Tibial artery (tissue), 4 donors: ENCODE measurements around the gene ASCL5.

Experiments
- DNase-seq, 2 donors: peaks; one replicate each; pipeline ENCODE4 v3.0.0-alpha.2; 2019
- H3K27ac ChIP-seq, 2 donors: fragments of 200-600 bp; sonication (generic) in 1 of 2; 1 replicate in 1 of 2; 2 replicates in 1 of 2; pipeline ENCODE4 v1.5.1; 2018 to 2019; ENCODE audit warnings: mild to moderate bottlenecking in 1 of 2
- H3K27me3 ChIP-seq, 2 donors: fragments of 200-600 bp; sonication (generic) in 1 of 2; one replicate each; pipeline versions ENCODE4 v1.5.1 to v1.6.0; 2016 to 2019
- H3K36me3 ChIP-seq, 3 donors: fragments of 200-600 bp; sonication (generic) in 2 of 3; one replicate each; pipeline ENCODE4 v1.5.1; 2016 to 2019; ENCODE audit warnings: mild to moderate bottlenecking in 2 of 3
- H3K4me1 ChIP-seq, 4 donors: fragments of 200-600 bp; sonication (generic) in 2 of 4; 1 replicate in 3 of 4; 2 replicates in 1 of 4; pipeline ENCODE4 v1.5.1; 2016 to 2019
- H3K4me3 ChIP-seq, 2 donors: fragments of 200-600 bp; sonication (generic) in 1 of 2; 1 replicate in 1 of 2; 2 replicates in 1 of 2; pipeline ENCODE4 v1.5.1; 2018 to 2019; ENCODE audit warnings: mild to moderate bottlenecking in 2 of 2
- H3K9me3 ChIP-seq, 3 donors: fragments of 200-600 bp; sonication (generic) in 1 of 3; one replicate each; pipeline ENCODE4 v1.5.1; 2016 to 2019
- intact Hi-C: fragments of 100-400 bp; cut with DNase I; formaldehyde crosslinking; loops from one replicate; pipeline ENCODE4 v1.15.0; 2023; ENCODE audit warnings: low total_unique reads
- TF ChIP-seq, protein P1 (sequence below), 2 experiments: fragments of 200-600 bp in 1 of 2; fragments of 450-650 bp in 1 of 2; IDR thresholded peaks; one replicate each; pipeline ENCODE4 v1.5.1; 2017 to 2019; ENCODE audit warnings: antibody characterized with exemption in 2 of 2, mild to moderate bottlenecking in 1 of 2, moderate library complexity in 1 of 2

Gene ASCL5

GRCh38 chr1:201142849-201143725 lies 16.1 kb upstream of the ASCL5 start:
- intact Hi-C loops: no loop called here
- no peaks in the 10 kb centered on the region for H3K27me3 ChIP-seq
- DNase-seq: peak in 1 of 2 donors; percentile 31
- H3K27ac ChIP-seq: no peak overlapping the region
- H3K4me3 ChIP-seq: no peak overlapping the region
- peaks cover 0 to 36% (median 25%) of the 10 kb centered on the region in 4 donors for H3K4me1 ChIP-seq
- TF ChIP-seq, protein P1, sequence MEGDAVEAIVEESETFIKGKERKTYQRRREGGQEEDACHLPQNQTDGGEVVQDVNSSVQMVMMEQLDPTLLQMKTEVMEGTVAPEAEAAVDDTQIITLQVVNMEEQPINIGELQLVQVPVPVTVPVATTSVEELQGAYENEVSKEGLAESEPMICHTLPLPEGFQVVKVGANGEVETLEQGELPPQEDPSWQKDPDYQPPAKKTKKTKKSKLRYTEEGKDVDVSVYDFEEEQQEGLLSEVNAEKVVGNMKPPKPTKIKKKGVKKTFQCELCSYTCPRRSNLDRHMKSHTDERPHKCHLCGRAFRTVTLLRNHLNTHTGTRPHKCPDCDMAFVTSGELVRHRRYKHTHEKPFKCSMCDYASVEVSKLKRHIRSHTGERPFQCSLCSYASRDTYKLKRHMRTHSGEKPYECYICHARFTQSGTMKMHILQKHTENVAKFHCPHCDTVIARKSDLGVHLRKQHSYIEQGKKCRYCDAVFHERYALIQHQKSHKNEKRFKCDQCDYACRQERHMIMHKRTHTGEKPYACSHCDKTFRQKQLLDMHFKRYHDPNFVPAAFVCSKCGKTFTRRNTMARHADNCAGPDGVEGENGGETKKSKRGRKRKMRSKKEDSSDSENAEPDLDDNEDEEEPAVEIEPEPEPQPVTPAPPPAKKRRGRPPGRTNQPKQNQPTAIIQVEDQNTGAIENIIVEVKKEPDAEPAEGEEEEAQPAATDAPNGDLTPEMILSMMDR (IDR thresholded peaks at IDR 0.05): no peak
- H3K9me3 ChIP-seq: no peaks in the 10 kb centered on the region
- peaks cover 16 to 90% (median 76%) of the 10 kb centered on the region in 3 donors for H3K36me3 ChIP-seq

GRCh38 chr1:201142011-201142848 lies 15.2 kb upstream of the ASCL5 start:
- peaks cover 0 to 45% (median 33%) of the 10 kb centered on the region in 4 donors for H3K4me1 ChIP-seq
- peak overlapping the region in 1 of 2 donors; percentile 21 for H3K27ac ChIP-seq
- peaks cover 16 to 83% (median 68%) of the 10 kb centered on the region in 3 donors for H3K36me3 ChIP-seq
- no peak overlapping the region for H3K4me3 ChIP-seq
- TF ChIP-seq, protein P1 (IDR thresholded peaks at IDR 0.05): no peak
- no peaks in the 10 kb centered on the region for H3K27me3 ChIP-seq
- intact Hi-C loops: no loop called here
- peak; percentile 55 to 75 for DNase-seq
- no peaks in the 10 kb centered on the region for H3K9me3 ChIP-seq

DNA sequence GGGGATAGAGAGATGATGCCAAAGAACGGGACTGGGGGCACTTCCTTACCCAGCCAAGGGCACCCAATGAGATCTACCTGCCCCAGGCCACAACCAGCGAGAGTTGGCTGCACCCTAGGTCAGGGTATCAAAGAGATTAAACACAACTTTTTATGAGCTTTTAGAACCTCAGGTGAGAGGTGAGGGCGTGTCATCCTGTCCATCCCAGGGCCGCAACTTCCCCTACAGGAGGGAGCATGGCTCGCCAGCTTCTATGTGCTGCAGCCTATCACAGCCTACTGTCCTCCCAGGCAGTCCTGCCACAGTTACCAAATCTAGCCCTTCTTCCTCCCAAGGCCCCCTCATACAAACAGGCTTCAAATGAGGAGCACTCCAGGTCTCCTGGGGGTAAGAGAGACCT lies 14.4 kb upstream of the ASCL5 start:
- no peaks in the 10 kb centered on the region for H3K27me3 ChIP-seq
- peak in 1 of 2 donors; percentile 39 for DNase-seq
- no peak overlapping the region for H3K4me3 ChIP-seq
- peaks cover 0 to 53% (median 40%) of the 10 kb centered on the region in 4 donors for H3K4me1 ChIP-seq
- intact Hi-C loops: no loop called here
- TF ChIP-seq, protein P1 (IDR thresholded peaks at IDR 0.05): no peak
- H3K9me3 ChIP-seq: no peaks in the 10 kb centered on the region
- no peak overlapping the region for H3K27ac ChIP-seq
- H3K36me3 ChIP-seq: peaks cover 13 to 77% (median 64%) of the 10 kb centered on the region in 3 donors

GRCh38 chr1:201140941-201141260 lies 13.9 kb upstream of the ASCL5 start:
- no peak overlapping the region for H3K4me3 ChIP-seq
- no peak overlapping the region for H3K27ac ChIP-seq
- TF ChIP-seq, protein P1 (IDR thresholded peaks at IDR 0.05): no peak
- intact Hi-C loops: no loop called here
- H3K4me1 ChIP-seq: peaks cover 0 to 54% (median 41%) of the 10 kb centered on the region in 4 donors
- H3K36me3 ChIP-seq: peaks cover 8 to 77% (median 64%) of the 10 kb centered on the region in 3 donors
- no peaks in the 10 kb centered on the region for H3K9me3 ChIP-seq
- peak in 1 of 2 donors; percentile 38 for DNase-seq
- no peaks in the 10 kb centered on the region for H3K27me3 ChIP-seq

- no peak overlapping the region for H3K4me3 ChIP-seq
- intact Hi-C loops: no loop called here
- DNase-seq: peak in 1 of 2 donors; percentile 29
- H3K27me3 ChIP-seq: no peaks in the 10 kb centered on the region
- H3K36me3 ChIP-seq: peaks cover 8 to 77% (median 64%) of the 10 kb centered on the region in 3 donors
- no peak overlapping the region for H3K27ac ChIP-seq
- no peaks in the 10 kb centered on the region for H3K9me3 ChIP-seq
- H3K4me1 ChIP-seq: peaks cover 0 to 51% (median 39%) of the 10 kb centered on the region in 4 donors
- TF ChIP-seq, protein P1 (IDR thresholded peaks at IDR 0.05): no peak
These were observed 13.4 kb upstream of the ASCL5 start for GRCh38 chr1:201140235-201140940.
